Activated CD8-positive, alpha-beta memory T cell treated with anti-CD3 and anti-CD28 coated beads for 1 hour (primary cell): ENCODE data around the gene PRKRIP1.
"Not testable (repeated sequence)": the region's sequence is repeated elsewhere in the genome, so short reads cannot be mapped to it uniquely, and the experiment has no call there.

Experiments
- DNase-seq, 2 donors: peaks; one replicate each; pipeline ENCODE4 v3.0.0-alpha.2; 2020; ENCODE audit warnings: low read depth in 1 of 2; ENCODE audit errors: extremely low read depth in 1 of 2

PRKRIP1 gene

GRCh38 chr7:102395873-102396709 is at the start of gene PRKRIP1:
TSS of gene PRKRIP1 (plus strand) at chr7:102396363. CDS start at chr7:102396412, 49 bp downstream.
- peak; percentile 62 to 70 for DNase-seq

GRCh38 chr7:102346983-102347382 is 49.2 kb upstream of the PRKRIP1 start:
- DNase-seq: not testable (repeated sequence)

DNA sequence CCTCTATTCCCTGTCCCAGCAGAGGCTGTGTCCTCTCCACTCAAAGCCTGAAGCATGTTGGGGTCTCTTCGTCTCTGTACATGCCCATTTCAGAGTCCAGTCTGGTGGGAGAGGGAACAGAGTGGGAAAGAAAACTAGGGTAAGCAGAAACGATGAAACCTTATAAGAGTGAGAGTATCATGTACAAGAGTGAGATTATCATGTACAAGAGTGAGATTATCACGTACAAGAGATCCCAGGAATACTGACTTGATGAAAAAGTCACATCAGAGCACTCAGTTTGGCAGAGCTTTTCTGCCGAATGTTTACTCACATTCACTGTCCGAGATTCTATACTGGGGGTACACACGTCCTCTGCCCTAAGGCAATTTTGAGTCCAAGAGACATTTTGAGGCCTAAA is 39.8 kb upstream of the PRKRIP1 start, which contains the start of gene SPDYE6:
TSS of gene SPDYE6 (minus strand) at position 101 of the 400 bp plus-strand sequence. CDS start 421 bp downstream, outside the sequence.
- not testable (repeated sequence) for DNase-seq

GRCh38 chr7:102363549-102364393 is 32.4 kb upstream of the PRKRIP1 start:
- DNase-seq: peak; percentile 78 to 82

- not testable (repeated sequence) for DNase-seq
Measured at GRCh38 chr7:102364394-102364886, 31.7 kb upstream of the PRKRIP1 start.

DNA sequence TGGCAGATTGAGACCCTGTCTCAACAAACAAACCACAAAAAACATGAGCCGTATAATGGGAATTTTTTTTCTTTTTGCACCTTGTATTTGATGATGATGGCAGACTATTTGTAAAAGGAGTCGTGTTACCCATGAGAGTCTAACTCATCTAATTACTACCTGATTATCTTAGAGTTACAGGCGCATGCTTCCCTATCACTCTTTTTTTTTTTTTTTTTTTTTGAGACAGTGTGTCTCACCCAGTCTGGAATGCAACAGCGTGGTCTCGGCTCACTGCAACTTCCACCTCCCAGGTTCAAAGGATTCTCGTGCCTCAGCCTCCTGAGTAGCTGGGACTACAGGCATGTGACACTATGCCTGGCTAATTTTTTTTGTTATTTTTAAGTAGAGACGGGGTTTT is 30.8 kb upstream of the PRKRIP1 start:
- DNase-seq: not testable (repeated sequence)

DNA sequence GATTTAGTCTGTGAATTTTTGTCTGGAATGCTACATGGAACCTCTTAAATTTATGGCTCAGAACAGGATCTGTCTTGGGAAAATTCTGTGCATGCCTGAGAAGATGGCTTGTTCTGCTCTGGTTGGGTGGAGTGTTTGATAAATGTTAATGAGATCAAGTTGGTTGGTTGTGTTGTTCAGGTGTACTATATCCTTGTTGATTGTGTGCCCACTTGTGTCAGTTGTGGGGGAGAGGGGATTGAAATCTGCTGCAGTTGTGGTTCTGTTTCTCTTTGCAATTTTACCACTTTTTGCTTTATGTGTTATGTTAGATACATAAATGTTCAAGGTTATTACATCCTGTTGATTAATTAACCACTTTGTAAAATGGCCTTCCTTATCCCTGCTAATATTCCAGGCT is 26.1 kb upstream of the PRKRIP1 start:
- DNase-seq: not testable (repeated sequence)

- DNase-seq: not testable (repeated sequence)
Measured at GRCh38 chr7:102372796-102373195, 23.4 kb upstream of the PRKRIP1 start.

- no peak for DNase-seq
Measured at GRCh38 chr7:102376964-102377466, 19.1 kb upstream of the PRKRIP1 start.

GRCh38 chr7:102380837-102381236 is 15.3 kb upstream of the PRKRIP1 start:
- DNase-seq: not testable (repeated sequence)

DNA sequence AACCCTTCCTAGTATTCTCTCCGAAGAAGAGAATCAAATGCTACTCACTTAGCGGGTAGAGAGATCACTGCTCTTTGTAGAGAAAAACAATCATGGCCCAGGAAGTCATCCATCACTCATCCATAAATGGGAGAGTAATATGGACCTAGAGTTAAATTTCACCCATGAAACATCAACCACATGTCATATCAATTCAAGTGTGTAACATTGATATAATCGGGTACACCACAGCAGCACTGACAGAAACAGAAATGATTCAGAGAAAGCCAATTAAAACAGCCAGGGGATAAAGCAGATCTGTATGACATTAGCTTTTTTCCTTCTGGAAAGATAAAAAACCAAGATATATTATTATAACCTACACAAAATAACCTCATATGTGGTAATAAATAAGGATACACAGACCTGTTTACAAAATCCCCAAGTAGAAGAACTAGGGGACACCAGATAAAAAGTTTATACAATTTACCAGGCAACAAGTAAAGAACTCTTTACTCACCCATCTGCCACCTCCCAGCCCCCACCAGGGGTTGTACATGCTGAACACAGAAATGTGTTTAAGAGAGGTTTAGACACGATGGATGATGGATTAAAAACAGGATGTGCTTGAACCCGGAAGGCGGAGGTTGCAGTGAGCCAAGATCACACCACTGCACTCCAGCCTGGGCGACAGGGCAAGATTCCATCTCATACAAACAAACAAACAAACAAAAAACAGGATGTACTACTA is 14.3 kb upstream of the PRKRIP1 start:
- DNase-seq: not testable (repeated sequence)

GRCh38 chr7:102387064-102387463 is 9.1 kb upstream of the PRKRIP1 start:
- no peak for DNase-seq

GRCh38 chr7:102389810-102390209 is 6.4 kb upstream of the PRKRIP1 start:
- DNase-seq: no peak

DNA sequence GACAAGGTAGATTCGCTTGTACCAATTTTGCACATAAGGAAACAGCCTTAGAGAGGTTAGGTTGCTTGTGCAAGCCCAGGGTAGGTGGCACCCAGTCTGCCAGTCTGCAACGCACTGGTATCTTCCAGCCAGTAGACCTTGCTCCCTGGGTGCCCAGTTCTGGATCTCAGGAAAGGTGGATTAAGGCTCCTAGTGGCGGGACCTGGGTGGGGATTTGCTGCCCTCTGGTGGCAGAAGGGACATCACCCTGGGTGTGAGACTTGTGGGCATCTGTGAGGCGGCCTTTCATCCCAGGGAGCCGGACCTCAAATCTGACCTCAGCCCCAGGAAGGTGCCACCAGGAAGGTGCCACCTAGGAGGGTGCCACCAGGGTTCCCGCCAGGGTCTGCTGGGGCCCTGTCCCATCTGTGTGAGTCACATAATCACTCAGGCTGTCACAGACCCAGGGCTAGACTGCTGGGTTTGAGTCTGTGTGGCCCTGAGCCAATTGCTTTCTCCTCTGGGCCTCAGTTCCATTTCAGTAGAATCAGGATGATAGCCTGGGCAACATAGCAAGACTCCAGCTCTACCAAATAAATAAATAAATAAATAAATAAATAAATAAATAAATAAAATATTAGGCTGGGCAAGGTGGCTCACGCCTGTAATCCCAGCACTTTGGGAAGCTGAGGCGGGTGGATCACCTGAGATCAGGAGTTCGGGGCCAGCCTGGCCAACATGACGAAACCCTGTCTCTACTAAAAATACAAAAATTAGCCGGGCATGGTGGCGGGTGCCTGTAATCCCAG is 5.3 kb upstream of the PRKRIP1 start:
- peak; percentile 30 to 54 for DNase-seq

GRCh38 chr7:102392330-102392729 is 3.8 kb upstream of the PRKRIP1 start:
- no peak for DNase-seq

GRCh38 chr7:102393467-102393866 is 2.7 kb upstream of the PRKRIP1 start:
- no peak for DNase-seq

DNA sequence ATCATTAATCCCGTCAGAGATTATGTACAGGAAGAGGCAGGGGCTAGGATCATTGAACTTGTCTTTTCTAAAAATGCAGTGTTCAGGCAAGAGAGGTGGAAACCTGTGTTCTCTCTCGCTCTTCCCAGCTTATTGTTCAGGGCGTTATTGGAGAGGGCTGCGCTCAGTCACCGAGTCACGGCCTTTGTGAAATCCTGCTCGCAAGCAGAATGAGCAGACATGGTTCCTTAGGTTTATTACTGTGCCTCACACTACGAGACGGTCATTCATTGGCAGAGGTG is 631 bp upstream of the PRKRIP1 start:
- DNase-seq: no peak

- no peak for DNase-seq
Measured at GRCh38 chr7:102396710-102397019, 502 bp downstream of the PRKRIP1 start.

- DNase-seq: no peak
Measured at GRCh38 chr7:102398543-102398942, 2.4 kb downstream of the PRKRIP1 start.

DNA sequence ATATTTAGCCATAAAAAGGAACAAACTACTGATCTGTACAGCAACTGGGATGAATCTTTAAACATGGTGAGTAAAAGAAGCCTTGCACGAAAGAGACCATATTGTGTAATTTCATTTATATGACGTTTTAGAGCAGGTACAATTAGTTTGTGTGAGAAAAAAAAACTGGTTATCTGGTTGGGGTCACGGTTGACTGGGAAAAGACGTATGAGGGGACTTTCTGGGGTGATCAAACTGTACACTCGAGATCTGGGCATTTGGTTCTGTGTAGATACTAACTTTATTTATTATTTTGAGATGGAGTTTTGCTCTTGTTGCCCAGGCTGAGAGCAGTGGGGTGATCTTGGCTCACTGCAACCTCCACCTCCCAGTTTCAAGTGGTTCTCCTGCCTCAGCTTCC is 4.2 kb downstream of the PRKRIP1 start:
- DNase-seq: no peak
